ENCODE measurements around the gene CHRNA5.

Gene CHRNA5

GRCh38 chr15:78625606-78626280 lies 60.4 kb downstream of the CHRNA5 start:
- H3K9me3 ChIP-seq (ENCODE audit: severe bottlenecking) = no peaks in the 10 kb centered on the region
- H3K4me1 ChIP-seq (ENCODE audit: insufficient read depth, poor library complexity, severe bottlenecking) = peaks cover 8% of the 10 kb centered on the region
- DNase-seq (ENCODE audit: low spot score) = no peak
- peak; percentile 15; the same call in 1 of the 3 replicates for ATAC-seq (ENCODE audit: low read depth)
- H3K27me3 ChIP-seq (ENCODE audit: insufficient read depth, poor library complexity, severe bottlenecking) = peaks cover 21% of the 10 kb centered on the region
- H3K4me3 ChIP-seq (ENCODE audit: severe bottlenecking) = no peak overlapping the region
- no peak for TF ChIP-seq CTCF (IDR thresholded peaks at IDR 0.05; ENCODE audit: poor library complexity, severe bottlenecking)
- H3K36me3 ChIP-seq (ENCODE audit: low read depth) = no peaks in the 10 kb centered on the region
- H3K27ac ChIP-seq (ENCODE audit: poor library complexity, severe bottlenecking) = no peak overlapping the region

- ATAC-seq (ENCODE audit: low read depth) (no peak), DNase-seq (ENCODE audit: low spot score) (no peak)
- Histone ChIP-seq H3K9me3 (ENCODE audit: severe bottlenecking) (no peaks in the 10 kb centered on the region), H3K27ac (ENCODE audit: poor library complexity, severe bottlenecking) (no peak overlapping the region), H3K36me3 (ENCODE audit: low read depth) (no peaks in the 10 kb centered on the region), H3K4me3 (ENCODE audit: severe bottlenecking) (no peak overlapping the region), H3K27me3 (ENCODE audit: insufficient read depth, poor library complexity, severe bottlenecking) (peaks cover 13% of the 10 kb centered on the region), H3K4me1 (ENCODE audit: insufficient read depth, poor library complexity, severe bottlenecking) (peaks cover 8% of the 10 kb centered on the region)
- TF ChIP-seq CTCF (IDR thresholded peaks at IDR 0.05; ENCODE audit: poor library complexity, severe bottlenecking) = no peak
Measured at GRCh38 chr15:78626381-78626995, 61.2 kb downstream of the CHRNA5 start.

- Histone ChIP-seq H3K9me3 (ENCODE audit: severe bottlenecking) (no peaks in the 10 kb centered on the region), H3K36me3 (ENCODE audit: low read depth) (no peaks in the 10 kb centered on the region), H3K4me3 (ENCODE audit: severe bottlenecking) (no peak overlapping the region), H3K4me1 (ENCODE audit: insufficient read depth, poor library complexity, severe bottlenecking) (peaks cover 8% of the 10 kb centered on the region), H3K27me3 (ENCODE audit: insufficient read depth, poor library complexity, severe bottlenecking) (peaks cover 5% of the 10 kb centered on the region), H3K27ac (ENCODE audit: poor library complexity, severe bottlenecking) (no peak overlapping the region)
- TF ChIP-seq CTCF (IDR thresholded peaks at IDR 0.05; ENCODE audit: poor library complexity, severe bottlenecking) = no peak
- no peak for DNase-seq (ENCODE audit: low spot score)
- ATAC-seq (ENCODE audit: low read depth) = no peak
Measured at GRCh38 chr15:78627348-78627747, 62.0 kb downstream of the CHRNA5 start.

GRCh38 chr15:78628227-78628626 lies 62.9 kb downstream of the CHRNA5 start:
- no peak for DNase-seq (ENCODE audit: low spot score)
- Histone ChIP-seq H3K27ac (ENCODE audit: poor library complexity, severe bottlenecking) (no peak overlapping the region), H3K36me3 (ENCODE audit: low read depth) (no peaks in the 10 kb centered on the region), H3K4me3 (ENCODE audit: severe bottlenecking) (no peak overlapping the region), H3K4me1 (ENCODE audit: insufficient read depth, poor library complexity, severe bottlenecking) (peaks cover 8% of the 10 kb centered on the region), H3K27me3 (ENCODE audit: insufficient read depth, poor library complexity, severe bottlenecking) (peaks cover 3% of the 10 kb centered on the region), H3K9me3 (ENCODE audit: severe bottlenecking) (peaks cover 2% of the 10 kb centered on the region)
- TF ChIP-seq CTCF (IDR thresholded peaks at IDR 0.05; ENCODE audit: poor library complexity, severe bottlenecking) = no peak
- ATAC-seq (ENCODE audit: low read depth) = peak; percentile 62
